Measurements from ENCODE around the gene C1QTNF1. TPM values are rescaled to one million over a fixed set of nuclear protein-coding genes. Genes with fewer than 3 reads are reported as not detected.

Gene C1QTNF1
- total and polyA plus RNA-seq, 9 of the 15 experiments (the other 6 are each of a cell fraction or from before 2014, with no cell fraction given): 0.09 TPM; not detected in 8

- TF ChIP-seq, protein P1, sequence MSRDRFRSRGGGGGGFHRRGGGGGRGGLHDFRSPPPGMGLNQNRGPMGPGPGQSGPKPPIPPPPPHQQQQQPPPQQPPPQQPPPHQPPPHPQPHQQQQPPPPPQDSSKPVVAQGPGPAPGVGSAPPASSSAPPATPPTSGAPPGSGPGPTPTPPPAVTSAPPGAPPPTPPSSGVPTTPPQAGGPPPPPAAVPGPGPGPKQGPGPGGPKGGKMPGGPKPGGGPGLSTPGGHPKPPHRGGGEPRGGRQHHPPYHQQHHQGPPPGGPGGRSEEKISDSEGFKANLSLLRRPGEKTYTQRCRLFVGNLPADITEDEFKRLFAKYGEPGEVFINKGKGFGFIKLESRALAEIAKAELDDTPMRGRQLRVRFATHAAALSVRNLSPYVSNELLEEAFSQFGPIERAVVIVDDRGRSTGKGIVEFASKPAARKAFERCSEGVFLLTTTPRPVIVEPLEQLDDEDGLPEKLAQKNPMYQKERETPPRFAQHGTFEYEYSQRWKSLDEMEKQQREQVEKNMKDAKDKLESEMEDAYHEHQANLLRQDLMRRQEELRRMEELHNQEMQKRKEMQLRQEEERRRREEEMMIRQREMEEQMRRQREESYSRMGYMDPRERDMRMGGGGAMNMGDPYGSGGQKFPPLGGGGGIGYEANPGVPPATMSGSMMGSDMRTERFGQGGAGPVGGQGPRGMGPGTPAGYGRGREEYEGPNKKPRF (IDR thresholded peaks at IDR 0.05; ENCODE audit: low read depth, low read length): no peak
- TF ChIP-seq ZNF239 (CRISPR knock-in tag; IDR thresholded peaks at IDR 0.05) (no peak), HMGXB4 (CRISPR knock-in tag; IDR thresholded peaks at IDR 0.05) (no peak)
These were observed 46.4 kb upstream of the C1QTNF1 start (continued) for GRCh38 chr17:78977681-78977943.

DNA sequence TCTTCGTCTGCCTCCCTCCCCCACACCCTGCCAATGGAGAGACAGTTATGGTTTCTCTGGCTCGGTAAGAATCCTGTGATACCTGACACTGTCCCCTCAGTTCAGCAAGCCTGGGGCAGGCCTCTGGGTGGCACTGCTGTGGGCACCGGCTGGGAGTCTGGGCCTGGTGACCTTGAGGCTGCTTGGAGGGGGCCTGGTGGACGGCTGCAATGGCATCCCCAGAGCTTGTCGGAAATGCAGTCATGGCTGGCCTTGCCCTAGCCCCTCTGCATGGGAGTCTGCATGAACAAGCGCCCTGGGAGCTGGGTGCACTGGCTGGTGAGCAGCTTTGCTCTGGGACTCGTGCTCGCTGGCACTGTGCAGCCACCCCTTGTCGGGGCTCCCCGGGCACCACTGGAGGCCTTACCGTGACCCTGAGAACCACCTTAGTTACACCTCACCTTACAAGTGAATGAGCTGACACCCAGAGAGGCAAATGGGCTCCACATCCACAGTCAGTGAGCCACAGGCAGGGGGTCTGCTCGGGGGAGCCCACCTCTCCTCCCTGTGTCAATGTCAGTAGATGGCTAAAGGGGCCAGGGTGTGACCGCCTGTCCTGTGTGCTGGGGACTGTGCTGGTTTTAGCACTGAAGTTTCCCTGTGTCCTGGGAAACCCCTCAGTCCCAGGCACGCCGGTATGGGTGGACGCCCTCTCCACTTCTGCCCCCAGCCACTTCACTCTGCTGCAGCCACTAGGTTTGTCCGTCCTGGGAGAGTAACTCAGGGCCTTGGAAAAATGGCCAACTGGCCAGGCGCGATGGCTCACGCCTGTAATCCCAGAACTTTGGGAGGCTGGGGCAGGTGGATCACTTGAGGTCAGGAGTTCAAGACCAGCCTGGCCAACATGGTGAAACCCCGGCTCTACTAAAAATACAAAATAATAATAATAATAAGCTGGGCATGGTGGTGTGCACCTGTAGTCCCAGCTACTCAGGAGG is 45.7 kb upstream of the C1QTNF1 start:
- WGBS (ENCODE audit: insufficient coverage, low coverage, missing lambda C conversion rate): 61% methylated on average over 18 of the region's 21 CpGs
- peak overlapping the region in 1 of 2 experiments; percentile 75; a peak in 2 of 4 replicates for H3K9ac ChIP-seq (ENCODE audit: insufficient read depth in 1 of 2, low read depth in 2 of 2, low read length in 2 of 2)
- DNase-seq (ENCODE audit: extremely low read depth in 1 of 4, low spot score in 3 of 4) (no peak), FAIRE-seq (no peak), ATAC-seq (no peak)
- no peak overlapping the region for H3K4me3 ChIP-seq
- ChIA-PET POLR2A (no interaction called here), CTCF (ENCODE audit: low intra/inter-chr PET ratio) (no interaction called here)
- peaks cover 0 to 51% of the 10 kb centered on the region in 2 experiments; a peak in 3 of 5 replicates for H3K4me1 ChIP-seq (replicated peaks in 1 of 2; ENCODE audit: control insufficient read depth in 2 of 2, insufficient read depth in 2 of 2, low read length in 2 of 2)
- BruUV-seq (replicated peaks): no TSS peak
- no peak overlapping the region for H3K4me2 ChIP-seq (ENCODE audit: insufficient read depth, low read length)
- TF ChIP-seq ATF1 (CRISPR knock-in tag; IDR thresholded peaks at IDR 0.05): no peak
- TF ChIP-seq ATF1 (tag; IDR thresholded peaks at IDR 0.05): no peak
- TF ChIP-seq ZNF551 (CRISPR knock-in tag; IDR thresholded peaks at IDR 0.05): no peak
- no peak for TF ChIP-seq FIP1L1 (IDR thresholded peaks at IDR 0.05; ENCODE audit: low read depth, low read length, poor library complexity, severe bottlenecking)
- no peak for TF ChIP-seq NR4A1 (CRISPR knock-in tag; IDR thresholded peaks at IDR 0.05)
- no peak for TF ChIP-seq NR4A1 (tag; IDR thresholded peaks at IDR 0.05)
- no peak for TF ChIP-seq PTTG1 (tag; IDR thresholded peaks at IDR 0.05; ENCODE audit: low read depth)
- no peak for TF ChIP-seq TEAD1 (CRISPR knock-in tag; IDR thresholded peaks at IDR 0.05)
- no peaks in the 10 kb centered on the region for H3K36me3 ChIP-seq (ENCODE audit: control insufficient read depth, insufficient read depth, low read length)
- no peaks in the 10 kb centered on the region for H3K27me3 ChIP-seq (ENCODE audit: control insufficient read depth in 2 of 2, insufficient read depth in 2 of 2, low read length in 2 of 2)
- in situ Hi-C loops (cut with MboI) (no loop called here), intact Hi-C loops (cut with micrococcal nuclease) (no loop called here)
- no peaks in the 10 kb centered on the region for H3K9me1 ChIP-seq (ENCODE audit: control insufficient read depth, insufficient read depth, low read length)
- no peak overlapping the region for H3K27ac ChIP-seq (ENCODE audit: extremely low read depth, low read depth, low read length)
- no peaks in the 10 kb centered on the region for H4K20me1 ChIP-seq (replicated peaks; ENCODE audit: control insufficient read depth, insufficient read depth, low read length)
- no peaks in the 10 kb centered on the region for H3K9me3 ChIP-seq (replicated peaks; ENCODE audit: control insufficient read depth, insufficient read depth, low read depth, low read length)
- no peak overlapping the region for H2AFZ ChIP-seq (ENCODE audit: low read depth, low read length)
- no peaks in the 10 kb centered on the region for H3K79me2 ChIP-seq (ENCODE audit: control insufficient read depth, insufficient read depth, low read length)

Data from K562 (cell line).